Common myeloid progenitor, CD34-positive (primary cell): Measurements from ENCODE around the gene BAG2.

Source experiments
- CTCF ChIA-PET: fragments of 350-600 bp; sonication (Branson Sonifier 250); formaldehyde crosslinking; loops from one replicate; lab custom pipeline; 2021; ENCODE audit warnings: antibody characterized with exemption; lab: Charles Lee
- POLR2A ChIA-PET: fragments of 350-600 bp; sonication (Branson Sonifier 250); formaldehyde crosslinking; loops from one replicate; lab custom pipeline; 2021; ENCODE audit warnings: antibody characterized with exemption; lab: Charles Lee
- DNase-seq, 3 donors: peaks; one replicate each; pipeline versions ENCODE4 v3.0.0 to v3.0.0-alpha.2; 2013
- H3K27ac ChIP-seq, 2 experiments: 1 replicate in 1 of 2; 2 replicates in 1 of 2; pipeline ENCODE4 v1.7.0; 2013; ENCODE audit warnings: inconsistent platforms in 2 of 2, low read length in 2 of 2, mild to moderate bottlenecking in 2 of 2, low read depth in 1 of 2, moderate library complexity in 1 of 2; ENCODE audit not compliant: severe bottlenecking in 2 of 2, insufficient read depth in 1 of 2, poor library complexity in 1 of 2
- H3K27me3 ChIP-seq, 5 experiments: replicated peaks in 2 of 5; 1 replicate in 3 of 5; 2 replicates in 2 of 5; pipeline versions ENCODE4 v1.6.1 to v1.7.0; 2013; ENCODE audit warnings: low read length in 4 of 5, mild to moderate bottlenecking in 2 of 5, moderate library complexity in 2 of 5, inconsistent platforms in 1 of 5; ENCODE audit not compliant: insufficient read depth in 5 of 5, control insufficient read depth in 4 of 5
- H3K36me3 ChIP-seq, 4 experiments: 1 replicate in 2 of 4; 2 replicates in 2 of 4; pipeline versions ENCODE4 v1.6.1 to v1.7.0; 2013; ENCODE audit warnings: low read length in 3 of 4, control low read depth in 1 of 4, mild to moderate bottlenecking in 1 of 4; ENCODE audit not compliant: control insufficient read depth in 4 of 4, insufficient read depth in 4 of 4
- H3K4me1 ChIP-seq, 4 experiments: 1 replicate in 3 of 4; 2 replicates in 1 of 4; pipeline versions ENCODE4 v1.6.1 to v1.7.1; 2013; ENCODE audit warnings: low read length in 3 of 4, mild to moderate bottlenecking in 3 of 4, control low read depth in 1 of 4, inconsistent platforms in 1 of 4, moderate library complexity in 1 of 4; ENCODE audit not compliant: control insufficient read depth in 4 of 4, insufficient read depth in 4 of 4; ENCODE audit errors: control extremely low read depth in 1 of 4
- H3K4me3 ChIP-seq, 7 experiments: 1 replicate in 4 of 7; 2 replicates in 3 of 7; pipeline versions ENCODE4 v1.5.1 to v1.7.0; 2013; ENCODE audit warnings: mild to moderate bottlenecking in 7 of 7, low read length in 6 of 7, moderate library complexity in 6 of 7, inconsistent platforms in 2 of 7, low read depth in 2 of 7, control low read depth in 1 of 7; ENCODE audit not compliant: insufficient read depth in 4 of 7, control insufficient read depth in 1 of 7; ENCODE audit errors: extremely low read depth in 1 of 7
- H3K9me3 ChIP-seq, 5 experiments: 1 replicate in 4 of 5; 2 replicates in 1 of 5; pipeline versions ENCODE4 v1.6.1 to v1.7.1; 2013; ENCODE audit warnings: low read length in 4 of 5, mild to moderate bottlenecking in 2 of 5, inconsistent platforms in 1 of 5, low read depth in 1 of 5, moderate library complexity in 1 of 5; ENCODE audit not compliant: control insufficient read depth in 4 of 5, insufficient read depth in 2 of 5; ENCODE audit errors: control extremely low read depth in 1 of 5
- WGBS: methylation state at CpG from one replicate; pipeline ENCODE4 v1.1.5; 2013; ENCODE audit not compliant: insufficient coverage; 5-methylcytosine and 5-hydroxymethylcytosine counted together

Gene BAG2

GRCh38 chr6:57173886-57174510 lies 1.9 kb downstream of the BAG2 start:
- POLR2A ChIA-PET: no interaction called here
- Histone ChIP-seq H3K27me3 (no peaks in the 10 kb centered on the region), H3K27ac (peak overlapping the region in 1 of 2 experiments; percentile 74), H3K4me1 (peaks cover 8 to 26% (median 17%) of the 10 kb centered on the region in 4 experiments), H3K9me3 (no peaks in the 10 kb centered on the region), H3K36me3 (peaks cover 0 to 5% (median 0%) of the 10 kb centered on the region in 4 experiments), H3K4me3 (peak overlapping the region in 6 of 7 experiments; percentile 77 to 91 (median 87))
- no peak for DNase-seq
- CTCF ChIA-PET: no interaction called here
- WGBS: 60% methylated on average over 1 of the region's 5 CpGs

- H3K27me3 ChIP-seq: no peaks in the 10 kb centered on the region
- CTCF ChIA-PET: no interaction called here
- no CpG with 5 or more reads among the region's 3 CpGs for WGBS
- DNase-seq: no peak
- peak overlapping the region in 1 of 2 experiments; percentile 74 for H3K27ac ChIP-seq
- H3K9me3 ChIP-seq: no peaks in the 10 kb centered on the region
- peaks cover 8 to 26% (median 17%) of the 10 kb centered on the region in 4 experiments for H3K4me1 ChIP-seq
- H3K36me3 ChIP-seq: peaks cover 0 to 5% (median 0%) of the 10 kb centered on the region in 4 experiments
- POLR2A ChIA-PET: no interaction called here
- peak overlapping the region in 1 of 7 experiments; percentile 89 for H3K4me3 ChIP-seq
Observed at GRCh38 chr6:57174511-57174907, 2.4 kb downstream of the BAG2 start.

GRCh38 chr6:57177545-57178265 lies 5.6 kb downstream of the BAG2 start:
- Histone ChIP-seq H3K36me3 (peaks cover 0 to 20% (median 3%) of the 10 kb centered on the region in 4 experiments), H3K9me3 (no peaks in the 10 kb centered on the region), H3K4me3 (no peak overlapping the region), H3K27ac (no peak overlapping the region), H3K27me3 (no peaks in the 10 kb centered on the region), H3K4me1 (peaks cover 5 to 20% (median 15%) of the 10 kb centered on the region in 4 experiments)
- ChIA-PET POLR2A (no interaction called here), CTCF (interaction anchor here (1.0 to 1.4 kb wide), 2 partner anchors 75 to 138 kb away, joined by 3 read pairs; no protein-coding TSS in a partner anchor)
- DNase-seq: no peak
- WGBS: 100% methylated on average over 10 of the region's 11 CpGs

GRCh38 chr6:57180596-57180995 lies 8.5 kb downstream of the BAG2 start:
- Histone ChIP-seq H3K9me3 (no peaks in the 10 kb centered on the region), H3K27me3 (no peaks in the 10 kb centered on the region), H3K4me3 (no peak overlapping the region), H3K27ac (no peak overlapping the region), H3K36me3 (peaks cover 0 to 42% (median 15%) of the 10 kb centered on the region in 4 experiments), H3K4me1 (no peaks in the 10 kb centered on the region)
- CTCF ChIA-PET: interaction anchor here (1.5 kb wide), 1 partner anchor 10 kb away, joined by 3 read pairs; no protein-coding TSS in a partner anchor
- 100% methylated on average over 1 of the region's 3 CpGs for WGBS
- no peak for DNase-seq
- POLR2A ChIA-PET: no interaction called here

GRCh38 chr6:57182017-57182432 lies 9.9 kb downstream of the BAG2 start:
- no CpG with 5 or more reads among the region's 2 CpGs for WGBS
- DNase-seq: peak in 2 of 3 donors; percentile 1 to 17
- Histone ChIP-seq H3K4me3 (no peak overlapping the region), H3K9me3 (no peaks in the 10 kb centered on the region), H3K27ac (no peak overlapping the region), H3K27me3 (no peaks in the 10 kb centered on the region), H3K36me3 (peaks cover 0 to 46% (median 19%) of the 10 kb centered on the region in 4 experiments), H3K4me1 (no peaks in the 10 kb centered on the region)
- ChIA-PET CTCF (interaction anchor here (1.0 to 1.3 kb wide), 2 partner anchors 10 to 135 kb away, joined by 3 read pairs; partner anchors contain the start of gene PRIM2), POLR2A (no interaction called here)

- POLR2A ChIA-PET: interaction anchor here (0.6 kb wide), 1 partner anchor 1545 kb away, joined by 3 read pairs; no protein-coding TSS in a partner anchor
Observed at GRCh38 chr6:57183336-57183735, 11.2 kb downstream of the BAG2 start.

More at GRCh38 chr6:57183336-57183735, 11.2 kb downstream of the BAG2 start:
- CTCF ChIA-PET: interaction anchor here (0.8 to 1.3 kb wide), 3 partner anchors 8 to 134 kb away, joined by 3 read pairs; partner anchors contain the start of gene PRIM2
- Histone ChIP-seq H3K4me1 (no peaks in the 10 kb centered on the region), H3K27ac (no peak overlapping the region), H3K36me3 (peaks cover 0 to 43% (median 19%) of the 10 kb centered on the region in 4 experiments), H3K9me3 (no peaks in the 10 kb centered on the region), H3K27me3 (no peaks in the 10 kb centered on the region), H3K4me3 (no peak overlapping the region)
- 100% methylated on average over 2 of the region's 2 CpGs for WGBS
- no peak for DNase-seq
